K562 (cell line): Measurements from ENCODE around the gene MGAT5. TPM values are rescaled to one million over a fixed set of nuclear protein-coding genes. Genes with fewer than 3 reads are reported as not detected.

Experiments used
- ATAC-seq: fragments of 200-7000 bp; cut with Tn5 transposase; 3 replicates; pipeline ENCODE4 v1.9.1; 2020; ENCODE audit warnings: moderate library complexity
- BruUV-seq: library from RNA; stranded (reverse); fragments of 400-500 nt; replicated peaks from 2 replicates; lab custom pipeline; 2021; lab: Mats Ljungman, UMichigan
- CTCF ChIA-PET: fragments of 300-600 bp; formaldehyde crosslinking; extraction: SDS; loops from one replicate; lab custom pipeline; 2021; ENCODE audit warnings: low intra/inter-chr PET ratio; lab: Yijun Ruan, JAX
- POLR2A ChIA-PET: fragments of 300-600, 350-650 bp; sonication (Branson Sonifier 250); formaldehyde crosslinking; extraction: SDS; loops from one replicate; lab custom pipeline; 2021; ENCODE audit warnings: antibody characterized with exemption, inconsistent platforms; lab: Yijun Ruan, JAX
- DNase-seq, 4 experiments: peaks; one replicate each; pipeline versions ENCODE4 v3.0.0 to v3.0.0-alpha.2; 2011 to 2018; ENCODE audit warnings: low spot score in 3 of 4, mixed read lengths in 3 of 4; ENCODE audit errors: extremely low read depth in 1 of 4
- FAIRE-seq: peaks from 2 replicates; lab custom pipeline; 2011; peaks lifted over from hg19 to GRCh38; lab: Jason Lieb, UNC
- H2AFZ ChIP-seq: 2 replicates; pipeline ENCODE4 v1.6.0; 2011; ENCODE audit warnings: low read depth, low read length, control low read depth, inconsistent platforms
- H3K27ac ChIP-seq: fragments of 200-600 bp; 3 replicates; pipeline ENCODE4 v1.8.0; 2011; ENCODE audit warnings: low read depth, mild to moderate bottlenecking, control low read depth, inconsistent platforms, low read length, moderate library complexity, mixed read lengths; ENCODE audit errors: extremely low read depth
- H3K27me3 ChIP-seq, 2 experiments: fragments of 300-600 bp in 1 of 2; 2 replicates in 1 of 2; 3 replicates in 1 of 2; pipeline versions ENCODE4 v1.6.0 to v1.8.0; 2011; ENCODE audit warnings: inconsistent platforms in 2 of 2, low read length in 2 of 2, mild to moderate bottlenecking in 1 of 2, mixed read lengths in 1 of 2, moderate library complexity in 1 of 2; ENCODE audit not compliant: control insufficient read depth in 2 of 2, insufficient read depth in 2 of 2
- H3K36me3 ChIP-seq: fragments of 300-600 bp; 3 replicates; pipeline ENCODE4 v1.8.0; 2011; ENCODE audit warnings: mild to moderate bottlenecking, low read length, inconsistent platforms; ENCODE audit not compliant: control insufficient read depth, insufficient read depth
- H3K4me1 ChIP-seq, 2 experiments: fragments of 200-600 bp in 1 of 2; replicated peaks in 1 of 2; 2 replicates in 1 of 2; 3 replicates in 1 of 2; pipeline versions ENCODE4 v1.5.1 to v1.8.0; 2011; ENCODE audit warnings: inconsistent platforms in 2 of 2, low read length in 2 of 2, mild to moderate bottlenecking in 1 of 2, mixed read lengths in 1 of 2, moderate library complexity in 1 of 2; ENCODE audit not compliant: control insufficient read depth in 2 of 2, insufficient read depth in 2 of 2
- H3K4me2 ChIP-seq: 2 replicates; pipeline ENCODE4 v1.6.1; 2011; ENCODE audit warnings: low read length, control low read depth, inconsistent platforms, mixed read lengths; ENCODE audit not compliant: insufficient read depth
- H3K4me3 ChIP-seq: fragments of 200-600 bp; sonication (generic), shearing (Covaris generic); 2 replicates; pipeline ENCODE4 v1.5.1; 2016; ENCODE audit warnings: control low read depth, inconsistent platforms
- H3K79me2 ChIP-seq: fragments of 200-600 bp; 3 replicates; pipeline ENCODE4 v1.8.0; 2011; ENCODE audit warnings: low read length, inconsistent platforms; ENCODE audit not compliant: control insufficient read depth, insufficient read depth
- H3K9ac ChIP-seq, 2 experiments: 2 replicates each; pipeline versions ENCODE4 v1.6.0 to v1.6.1; 2011; ENCODE audit warnings: low read depth in 2 of 2, low read length in 2 of 2, control low read depth in 1 of 2, inconsistent platforms in 1 of 2, mild to moderate bottlenecking in 1 of 2, mixed read lengths in 1 of 2; ENCODE audit not compliant: insufficient read depth in 1 of 2
- H3K9me1 ChIP-seq: one replicate; pipeline ENCODE4 v1.6.0; 2011; ENCODE audit warnings: inconsistent platforms, mild to moderate bottlenecking, low read length, moderate library complexity; ENCODE audit not compliant: control insufficient read depth, insufficient read depth
- H3K9me3 ChIP-seq: replicated peaks from 2 replicates; pipeline ENCODE4 v1.5.1; 2011; ENCODE audit warnings: low read depth, low read length, inconsistent platforms; ENCODE audit not compliant: control insufficient read depth, insufficient read depth
- H4K20me1 ChIP-seq: replicated peaks from 2 replicates; pipeline ENCODE4 v1.6.1; 2011; ENCODE audit warnings: low read length, inconsistent platforms, mixed read lengths; ENCODE audit not compliant: control insufficient read depth, insufficient read depth
- BRD4 ChIP-seq: fragments of 200-600 bp; sonication (generic); IDR thresholded peaks from 2 replicates; pipeline ENCODE4 v1.6.1; 2017; ENCODE audit warnings: inconsistent platforms
- E2F8 ChIP-seq: fragments of 450-650 bp; IDR thresholded peaks from 2 replicates; pipeline ENCODE4 v1.7.1; 2018; ENCODE audit warnings: mild to moderate bottlenecking, low read depth; ENCODE audit not compliant: partially characterized antibody
- FOXJ2 ChIP-seq: fragments of 200-800 bp; sonication (Bioruptor generic); IDR thresholded peaks from 2 replicates; pipeline ENCODE4 v1.6.1; 2016; ENCODE audit warnings: missing genetic modification characterization, missing compliant biosample characterization
- HBP1 ChIP-seq: fragments of 450-650 bp; formaldehyde crosslinking; IDR thresholded peaks from 2 replicates; pipeline ENCODE4 v1.4.0; 2022; ENCODE audit warnings: missing genetic modification characterization
- LCOR ChIP-seq: sonication (generic); formaldehyde crosslinking; IDR thresholded peaks from 2 replicates; pipeline ENCODE4 v1.8.0; 2022; ENCODE audit warnings: mild to moderate bottlenecking, missing genetic modification reagents
- NR2C1 ChIP-seq, 2 experiments: fragments of 450-650 bp; IDR thresholded peaks; 2 replicates each; pipeline ENCODE4 v1.6.1; 2017; ENCODE audit warnings: mild to moderate bottlenecking in 2 of 2, antibody characterized with exemption in 1 of 2, inconsistent platforms in 1 of 2, missing compliant biosample characterization in 1 of 2, missing genetic modification characterization in 1 of 2
- PATZ1 ChIP-seq: fragments of 250-450 bp; sonication (Bioruptor Pico); IDR thresholded peaks from 2 replicates; pipeline ENCODE4 v1.5.0; 2020; ENCODE audit warnings: mild to moderate bottlenecking, borderline replicate concordance
- POLR2G ChIP-seq: fragments of 200-400 bp; formaldehyde crosslinking; IDR thresholded peaks from 2 replicates; pipeline ENCODE4 v1.6.1; 2017; ENCODE audit warnings: low read depth, mild to moderate bottlenecking, antibody characterized with exemption, low read length, moderate library complexity
- RBM22 ChIP-seq: fragments of 200-400 bp; formaldehyde crosslinking; IDR thresholded peaks from 2 replicates; pipeline ENCODE4 v1.6.1; 2018; ENCODE audit warnings: low read length, low read depth; ENCODE audit not compliant: poor library complexity, severe bottlenecking
- SPI1 ChIP-seq: IDR thresholded peaks from 2 replicates; pipeline ENCODE4 v1.6.1; 2011; ENCODE audit warnings: low read depth, low read length, control low read depth, borderline replicate concordance
- THRA ChIP-seq: fragments of 450-650 bp; IDR thresholded peaks from 2 replicates; pipeline ENCODE4 v1.6.1; 2017; ENCODE audit warnings: mild to moderate bottlenecking, moderate library complexity
- TRIM28 ChIP-seq: fragments of 450-650 bp; IDR thresholded peaks from 2 replicates; pipeline ENCODE4 v1.6.1; 2017
- ZNF146 ChIP-seq: IDR thresholded peaks from one replicate; pipeline ENCODE4 v1.6.1; 2018; ENCODE audit warnings: missing compliant biosample characterization; ENCODE audit not compliant: unreplicated experiment
- ZNF217 ChIP-seq: sonication (generic); formaldehyde crosslinking; IDR thresholded peaks from 2 replicates; pipeline ENCODE4 v1.8.0; 2022; ENCODE audit warnings: mild to moderate bottlenecking, missing genetic modification reagents
- ZNF586 ChIP-seq: fragments of 450-650 bp; formaldehyde crosslinking; conservative IDR thresholded peaks from 2 replicates; pipeline ENCODE4 v1.4.0; 2020; ENCODE audit warnings: mild to moderate bottlenecking, moderate library complexity
- ZNF780A ChIP-seq: fragments of 250-450 bp; sonication (Bioruptor Pico); IDR thresholded peaks from 2 replicates; pipeline ENCODE4 v1.5.0; 2021; ENCODE audit warnings: mild to moderate bottlenecking
- WGBS: fragments of 100-300 bp; shearing (Covaris generic); methylation state at CpG from one replicate; pipeline ENCODE4 v1.1.6; 2016; ENCODE audit warnings: low coverage, mixed read lengths; ENCODE audit not compliant: insufficient coverage; ENCODE audit errors: missing lambda C conversion rate; 5-methylcytosine and 5-hydroxymethylcytosine counted together
- in situ Hi-C: fragments of 300-500 bp; cut with MboI; formaldehyde crosslinking; loops from 4 replicates; pipeline ENCODE4 v1.15.0; 2018; ENCODE audit warnings: inconsistent platforms, mixed read lengths
- intact Hi-C: fragments of 100-400 bp; cut with micrococcal nuclease; formaldehyde crosslinking; loops from 2 replicates; pipeline ENCODE4 v1.14.2; 2022
- polyA plus RNA-seq, 8 experiments: library from polyadenylated mRNA; depleted of rRNA in 4 of 8; stranded (reverse) in 5 of 8; unstranded in 3 of 8; fragments of >200 nt; fragmentation: Nextera tagmentation in 2 of 8; fragmentation: Illumina TruSeq in 1 of 8; extraction: Ambion mirVana in 2 of 8; extraction: Trizol in 1 of 8; gene quantifications; 2 replicates each; pipeline versions ENCODE4 v1.2.1 to v1.2.3, GENCODE V29; 2011 to 2014; ENCODE audit warnings: inconsistent platforms in 1 of 8, missing spikeins in 1 of 8
- total RNA-seq, 7 experiments: library from RNA; depleted of rRNA in 6 of 7; stranded (reverse); fragments of >200 nt in 6 of 7; fragmentation: Illumina TruSeq in 2 of 7; extraction: Trizol in 2 of 7; gene quantifications; 2 replicates each; pipeline versions ENCODE4 v1.2.1 to v1.2.3, GENCODE V29; 2011 to 2021; ENCODE audit warnings: low replicate concordance in 1 of 7

MGAT5 gene
- total and polyA plus RNA-seq, 9 of the 15 experiments (the other 6 are each of a cell fraction or from before 2014, with no cell fraction given): 1.6 to 18.6 (median 11.1) TPM

- CTCF ChIA-PET: interaction anchor here (2.8 kb wide), 1 partner anchor 91 kb away, joined by 22 read pairs; no protein-coding TSS in a partner anchor
Observed at GRCh38 chr2:134208825-134209224, 45.0 kb upstream of the MGAT5 start.

More at GRCh38 chr2:134208825-134209224, 45.0 kb upstream of the MGAT5 start:
- Histone ChIP-seq H3K27me3 (no peaks in the 10 kb centered on the region), H2AFZ (no peak overlapping the region), H3K36me3 (no peaks in the 10 kb centered on the region), H3K4me1 (peaks cover 0 to 23% of the 10 kb centered on the region in 2 experiments; a peak in 3 of 5 replicates), H3K9me3 (no peaks in the 10 kb centered on the region), H3K27ac (no peak overlapping the region), H3K4me3 (no peak overlapping the region), H3K4me2 (no peak overlapping the region), H3K9ac (no peak overlapping the region), H3K79me2 (no peaks in the 10 kb centered on the region), H4K20me1 (0 out of 2 replicates have a peak, but pooled peaks cover 10% of the 10 kb centered on the region), H3K9me1 (no peaks in the 10 kb centered on the region)
- no peak for TF ChIP-seq E2F8
- TF ChIP-seq SPI1: no peak
- TF ChIP-seq BRD4: no peak
- no peak for TF ChIP-seq NR2C1 (IDR thresholded peaks at IDR 0.05)
- no peak for TF ChIP-seq NR2C1 (tag; IDR thresholded peaks at IDR 0.05)
- no peak for TF ChIP-seq ZNF217 (CRISPR knock-in tag)
- no peak for TF ChIP-seq THRA
- TF ChIP-seq ZNF586: no peak
- no peak for TF ChIP-seq LCOR (CRISPR knock-in tag)
- no peak for TF ChIP-seq TRIM28
- TF ChIP-seq POLR2G: no peak
- no peak for TF ChIP-seq FOXJ2 (tag)
- no peak for TF ChIP-seq ZNF146 (CRISPR knock-in tag)
- TF ChIP-seq RBM22: no peak
- TF ChIP-seq HBP1 (CRISPR knock-in tag): no peak
- no peak for TF ChIP-seq ZNF780A (CRISPR knock-in tag)
- no peak for TF ChIP-seq PATZ1 (CRISPR knock-in tag)
- FAIRE-seq: no peak
- in situ Hi-C loops: no loop called here
- no peak for ATAC-seq
- POLR2A ChIA-PET: no interaction called here
- BruUV-seq: no TSS peak
- WGBS: 69% methylated on average over 2 of the region's 2 CpGs
- intact Hi-C loops: loop anchor here (5.0 kb wide), 3 partner anchors 47 to 203 kb away; no protein-coding TSS in a partner anchor
- DNase-seq: no peak
